Stimulated activated CD4-positive, alpha-beta T cell treated with anti-CD3 and anti-CD28 coated beads, Interleukin-1b, Interleukin-23, amount 100 ng/mL, for 48 hours (primary cell): Measurements from ENCODE around the gene PCDHGA1.
"Not testable (repeated sequence)": the region's sequence is repeated elsewhere in the genome, so short reads cannot be mapped to it uniquely, and the experiment has no call there.

Experiments used
- DNase-seq: peaks from one replicate; pipeline ENCODE4 v3.0.0-alpha.2; 2020

The PCDHGA1 gene

DNA sequence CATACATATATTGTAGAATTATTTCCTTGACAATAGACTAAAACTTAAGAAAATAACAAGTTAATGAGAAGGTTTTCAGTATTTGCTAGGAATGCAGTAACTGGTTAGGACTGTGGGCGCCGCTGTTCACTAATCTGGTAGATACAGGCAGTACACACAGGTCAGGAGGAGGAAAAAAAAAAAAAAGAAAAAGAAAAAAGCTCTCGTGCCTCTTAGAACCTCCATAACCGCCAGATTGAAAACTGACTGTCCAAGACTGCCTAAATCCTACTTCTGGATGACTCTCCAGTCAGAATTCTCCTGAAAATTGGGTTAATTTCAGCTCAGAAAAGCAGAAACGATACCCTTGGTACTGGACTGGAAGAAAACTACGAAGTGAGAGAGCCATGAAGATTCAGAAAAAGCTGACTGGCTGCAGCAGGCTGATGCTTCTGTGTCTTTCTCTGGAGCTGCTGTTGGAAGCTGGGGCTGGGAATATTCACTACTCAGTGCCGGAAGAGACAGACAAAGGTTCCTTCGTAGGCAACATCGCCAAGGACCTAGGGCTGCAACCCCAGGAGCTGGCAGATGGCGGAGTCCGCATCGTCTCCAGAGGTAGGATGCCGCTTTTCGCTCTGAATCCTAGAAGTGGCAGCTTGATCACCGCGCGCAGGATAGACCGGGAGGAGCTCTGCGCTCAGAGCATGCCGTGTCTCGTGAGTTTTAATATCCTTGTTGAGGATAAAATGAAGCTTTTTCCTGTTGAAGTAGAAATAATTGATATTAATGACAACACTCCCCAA is at the start of gene PCDHGA1:
TSS of gene PCDHGA1 (plus strand) at position 216 of the 782 bp plus-strand sequence.
- DNase-seq = no peak

DNA sequence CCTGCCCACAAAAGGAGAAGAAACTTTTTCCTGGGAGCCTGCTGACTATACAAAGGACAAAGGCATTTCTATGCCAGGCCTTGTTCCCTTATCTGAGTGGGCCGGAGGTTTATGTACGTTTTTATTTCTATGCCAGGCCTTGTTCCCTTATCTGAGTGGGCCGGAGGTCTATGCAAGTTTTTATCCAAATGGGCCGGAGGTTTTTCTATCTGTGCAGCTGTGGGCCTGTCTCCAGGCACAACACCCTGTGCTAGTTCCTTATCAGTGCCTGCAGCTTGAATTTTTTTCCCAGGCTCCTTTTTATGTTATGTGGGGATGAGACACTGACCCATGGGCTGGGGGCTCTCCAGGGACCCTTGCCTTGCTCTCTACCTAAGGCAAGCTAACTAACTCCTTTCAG is 31.9 kb upstream of the PCDHGA1 start:
- DNase-seq = no peak

- DNase-seq = no peak
Observed at GRCh38 chr5:141303756-141304155, 26.6 kb upstream of the PCDHGA1 start, which contains the start of gene SLC25A2. Gene SLC25A2, minus strand, starts transcription at chr5:141304049. Its CDS starts 184 bp downstream, at chr5:141303865.

DNA sequence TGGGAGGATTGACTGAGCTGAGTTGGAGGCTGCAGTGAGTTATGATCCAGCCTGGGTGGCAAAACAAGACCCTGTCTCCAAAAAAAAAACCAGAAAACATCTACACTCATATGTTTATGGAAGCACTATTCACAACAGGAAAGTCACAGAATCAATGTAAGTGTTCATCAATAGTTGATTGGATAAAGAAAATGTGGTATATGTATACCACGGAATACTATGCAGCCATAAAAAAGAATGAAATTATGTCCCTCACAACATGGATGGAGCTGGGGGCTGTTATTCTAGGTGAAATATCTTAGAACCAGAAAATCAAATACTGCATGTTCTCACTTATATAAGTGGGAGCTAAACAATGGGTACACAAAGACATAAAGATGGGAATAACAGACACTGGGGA is 23.7 kb upstream of the PCDHGA1 start:
- no peak for DNase-seq

GRCh38 chr5:141313711-141314110 is 16.6 kb upstream of the PCDHGA1 start:
- no peak for DNase-seq

- DNase-seq = not testable (repeated sequence)
Observed at GRCh38 chr5:141316963-141317362, 13.4 kb upstream of the PCDHGA1 start.

DNA sequence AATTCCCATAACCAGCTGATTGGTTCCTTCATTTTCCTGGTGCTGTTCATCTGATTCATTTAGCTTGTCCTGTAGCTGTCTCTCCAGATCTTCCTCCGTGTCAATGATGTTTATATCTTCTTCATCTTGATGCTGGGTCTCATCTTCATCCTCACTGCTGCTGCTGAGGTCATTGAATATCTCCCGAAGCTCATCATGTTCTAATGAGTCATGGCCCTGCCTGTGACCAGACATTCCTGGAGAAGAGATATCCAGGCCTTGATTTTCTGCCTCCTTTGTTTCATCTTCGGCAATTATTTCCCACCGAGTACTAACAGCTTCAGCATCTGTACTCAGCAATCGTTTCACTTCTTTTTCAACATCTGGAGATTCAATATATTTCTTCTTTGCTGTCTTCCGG is 11.1 kb upstream of the PCDHGA1 start:
- no peak for DNase-seq

DNA sequence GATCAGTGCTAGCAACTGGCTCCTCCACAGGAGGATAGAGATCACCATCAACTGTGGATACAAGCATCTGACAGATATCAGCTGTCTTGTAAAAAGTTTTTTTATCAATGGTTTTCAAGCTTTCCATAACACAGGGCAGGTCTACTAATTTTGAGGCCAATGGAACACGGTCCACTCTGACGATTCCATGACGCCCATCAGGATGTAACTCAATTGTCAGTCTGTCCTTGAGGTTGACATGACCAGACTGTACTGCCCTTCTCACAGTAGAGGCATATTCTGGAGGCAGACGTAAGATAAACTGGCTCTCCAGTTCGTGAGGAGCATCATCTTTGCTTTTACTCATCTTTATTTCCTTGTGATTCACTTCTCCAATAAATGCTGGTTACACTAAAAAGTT is 10.6 kb upstream of the PCDHGA1 start:
- no peak for DNase-seq

GRCh38 chr5:141320225-141321169 is 9.8 kb upstream of the PCDHGA1 start, which contains the start of gene TAF7:
Gene TAF7, minus strand, starts transcription at chr5:141320784. Its CDS starts 740 bp downstream, at chr5:141320044.
- DNase-seq = peak; percentile 91

GRCh38 chr5:141322261-141322660 is 8.1 kb upstream of the PCDHGA1 start:
- no peak for DNase-seq

- DNase-seq = peak; percentile 71
Observed at GRCh38 chr5:141326088-141326854, 4.0 kb upstream of the PCDHGA1 start.

DNA sequence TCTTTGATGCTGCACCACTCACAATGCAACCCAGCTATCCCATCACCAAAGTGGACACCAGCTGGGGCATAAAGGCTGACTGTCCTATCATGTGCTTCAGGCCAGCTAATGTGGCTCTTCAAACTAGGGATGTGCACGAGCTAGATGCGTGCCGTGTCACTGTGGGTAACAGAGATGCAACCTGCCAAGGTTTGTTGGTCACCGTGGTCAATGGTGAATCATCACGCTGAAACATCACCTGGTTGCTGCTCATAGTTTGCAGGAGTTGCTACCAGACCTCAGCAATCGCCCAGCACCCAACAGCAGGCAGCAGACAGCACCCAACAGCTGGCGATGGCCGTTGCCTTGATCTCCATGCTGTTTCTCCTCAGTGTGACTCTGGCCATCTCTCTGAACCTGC is 2.1 kb upstream of the PCDHGA1 start:
- DNase-seq = no peak

- DNase-seq = not testable (repeated sequence)
Observed at GRCh38 chr5:141332571-141332970, 2.3 kb downstream of the PCDHGA1 start.

DNA sequence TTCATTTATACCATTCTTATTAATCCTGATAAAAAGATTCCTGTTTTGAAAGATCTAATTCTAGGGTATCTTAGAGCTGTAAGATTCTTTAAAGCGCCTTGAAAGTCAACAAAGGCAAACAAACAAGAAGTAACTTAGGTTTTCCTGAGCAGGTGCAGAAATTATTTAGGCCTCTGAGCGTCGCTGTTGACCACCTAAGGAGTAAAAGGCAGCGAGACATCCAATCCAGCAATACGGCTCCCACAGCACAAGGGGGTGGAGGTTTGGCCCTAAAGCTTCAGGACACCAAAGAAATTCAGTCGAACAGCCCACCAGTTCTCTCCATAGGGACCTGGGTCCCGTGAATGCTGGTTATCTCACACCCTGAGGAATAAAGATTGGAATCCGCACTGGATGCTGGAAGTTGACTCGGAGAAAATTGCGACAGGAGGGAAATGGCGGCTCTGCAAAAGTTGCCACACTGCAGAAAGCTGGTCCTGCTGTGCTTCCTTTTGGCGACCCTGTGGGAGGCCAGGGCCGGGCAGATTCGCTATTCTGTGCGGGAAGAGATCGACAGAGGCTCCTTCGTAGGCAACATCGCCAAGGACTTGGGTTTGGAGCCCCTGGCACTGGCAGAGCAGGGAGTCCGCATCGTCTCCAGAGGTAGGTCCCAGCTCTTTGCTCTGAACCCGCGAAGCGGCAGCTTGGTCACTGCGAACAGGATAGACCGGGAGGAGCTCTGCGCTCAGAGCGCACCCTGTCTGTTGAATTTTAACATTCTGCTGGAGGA is 8.4 kb downstream of the PCDHGA1 start, which contains the start of gene PCDHGA2:
TSS of gene PCDHGA2 (plus strand) at position 223 of the 769 bp plus-strand sequence.
- no peak for DNase-seq

DNA sequence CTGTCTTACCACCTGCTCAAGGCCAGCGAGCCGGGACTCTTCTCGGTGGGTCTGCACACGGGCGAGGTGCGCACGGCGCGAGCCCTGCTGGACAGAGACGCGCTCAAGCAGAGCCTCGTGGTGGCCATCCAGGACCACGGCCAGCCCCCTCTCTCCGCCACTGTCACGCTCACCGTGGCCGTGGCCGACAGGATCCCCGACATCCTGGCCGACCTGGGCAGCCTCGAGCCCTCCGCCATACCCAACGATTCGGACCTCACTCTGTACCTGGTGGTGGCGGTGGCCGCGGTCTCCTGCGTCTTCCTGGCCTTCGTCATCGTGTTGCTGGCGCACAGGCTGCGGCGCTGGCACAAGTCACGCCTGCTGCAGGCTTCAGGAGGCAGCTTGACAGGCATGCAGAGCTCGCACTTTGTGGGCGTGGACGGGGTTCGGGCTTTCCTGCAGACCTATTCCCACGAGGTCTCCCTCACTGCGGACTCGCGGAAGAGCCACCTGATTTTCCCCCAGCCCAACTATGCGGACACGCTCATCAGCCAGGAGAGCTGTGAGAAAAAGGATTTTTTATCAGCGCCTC is 10.6 kb downstream of the PCDHGA1 start:
- DNase-seq = not testable (repeated sequence)

- no peak for DNase-seq
Observed at GRCh38 chr5:141342773-141343172, 12.5 kb downstream of the PCDHGA1 start.

GRCh38 chr5:141343242-141343952 is 13.1 kb downstream of the PCDHGA1 start, which contains the start of gene PCDHGA3:
Gene PCDHGA3, plus strand, starts transcription at chr5:141343829. Its CDS starts 205 bp downstream, at chr5:141344034.
- no peak for DNase-seq

- no peak for DNase-seq
Observed at GRCh38 chr5:141343953-141344463, 13.7 kb downstream of the PCDHGA1 start.

GRCh38 chr5:141345327-141345726 is 15.0 kb downstream of the PCDHGA1 start:
- no peak for DNase-seq

GRCh38 chr5:141346017-141346416 is 15.7 kb downstream of the PCDHGA1 start:
- not testable (repeated sequence) for DNase-seq
